AG04450 (cell line): ENCODE measurements around the gene FITM2. TPM values are rescaled to one million over a fixed set of nuclear protein-coding genes. Genes with fewer than 3 reads are reported as not detected.

Source experiments
- CTCF ChIA-PET: fragments of 300-600, 350-600 bp; formaldehyde crosslinking; extraction: SDS; loops from one replicate; lab custom pipeline; 2022; ENCODE audit warnings: antibody characterized with exemption, inconsistent platforms; lab: Charles Lee
- POLR2A ChIA-PET: fragments of 350-600 bp; formaldehyde crosslinking; extraction: SDS; loops from one replicate; lab custom pipeline; 2021; ENCODE audit warnings: antibody characterized with exemption, inconsistent platforms; lab: Yijun Ruan, JAX
- DNase-seq: peaks from one replicate; pipeline ENCODE4 v3.0.0-alpha.2; 2011; ENCODE audit warnings: low read depth, low spot score
- H3K27ac ChIP-seq: one replicate; pipeline ENCODE4 v1.5.1; 2012; ENCODE audit warnings: low read depth, low read length, control low read depth
- H3K27me3 ChIP-seq: one replicate; pipeline ENCODE4 v1.6.0; 2012; ENCODE audit warnings: low read length; ENCODE audit not compliant: control insufficient read depth, insufficient read depth
- H3K4me3 ChIP-seq: 2 replicates; pipeline ENCODE4 v1.5.1; 2011; ENCODE audit warnings: mild to moderate bottlenecking, low read depth, low read length, control low read depth
- H3K9me3 ChIP-seq: 2 replicates; pipeline ENCODE4 v1.5.1; 2012; ENCODE audit warnings: low read length; ENCODE audit not compliant: control insufficient read depth, insufficient read depth
- CTCF ChIP-seq: IDR thresholded peaks from 2 replicates; pipeline ENCODE4 v1.5.1; 2011; ENCODE audit warnings: low read depth, low read length, control low read depth, inconsistent platforms
- polyA plus RNA-seq: library from polyadenylated mRNA; depleted of rRNA; stranded (reverse); fragments of >200 nt; gene quantifications from 2 replicates; pipeline ENCODE4 v1.2.3, GENCODE V29; 2011

FITM2 gene
- polyA plus RNA-seq, 1 experiment, result 4.4 TPM

DNA sequence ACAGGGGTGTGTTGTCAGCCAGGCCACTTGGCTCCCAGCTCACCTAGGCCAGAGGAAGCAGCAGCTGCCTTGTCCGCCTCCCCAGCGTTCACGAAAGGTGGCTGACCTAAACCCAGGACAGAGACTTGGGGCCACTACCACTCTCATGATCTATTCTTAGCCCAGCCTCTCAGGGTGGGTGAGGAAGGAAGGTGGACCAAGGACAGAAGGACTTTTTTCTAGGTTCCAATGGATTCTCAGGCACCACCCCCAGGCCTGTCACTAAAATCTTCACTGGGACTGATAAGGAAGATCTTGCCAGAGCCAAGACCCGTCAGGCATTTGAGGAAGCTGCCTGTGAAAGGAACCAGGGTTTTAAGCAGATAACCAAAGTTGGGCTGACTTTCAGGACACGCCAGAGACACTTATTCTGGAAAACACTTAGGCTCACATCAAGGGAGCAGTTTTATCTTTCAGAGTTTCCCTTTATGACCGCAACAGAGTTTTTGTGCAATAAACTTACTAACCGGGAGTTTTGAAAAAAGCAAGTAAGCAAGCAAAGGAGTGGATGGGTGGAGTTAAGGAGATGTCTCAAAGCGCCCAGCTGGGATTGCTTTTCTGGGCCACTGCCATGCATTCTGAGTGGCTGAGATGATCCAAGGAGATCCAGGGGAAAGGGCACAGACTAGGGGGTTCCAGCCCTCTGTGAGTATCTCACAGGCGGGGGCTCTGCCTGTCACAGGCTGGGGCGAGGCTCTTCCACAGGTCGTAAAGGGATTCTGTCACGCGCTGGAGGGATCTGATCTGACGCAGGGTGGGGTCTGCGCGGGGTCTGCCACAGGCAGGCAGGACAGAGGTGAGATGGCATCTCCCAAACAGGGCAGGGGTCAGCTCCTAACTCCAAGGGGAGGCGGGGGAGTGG, 989 bp downstream of the FITM2 start:
- POLR2A ChIA-PET, result interaction anchor here (1.5 to 1.6 kb wide), 2 partner anchors 91 to 93 kb away, joined by 3 read pairs; no protein-coding TSS in a partner anchor

GRCh38 chr20:44306927-44307326, 4.1 kb downstream of the FITM2 start:
- DNase-seq, result no peak
- no peaks in the 10 kb centered on the region for H3K27me3 ChIP-seq
- H3K27ac ChIP-seq, result no peak overlapping the region
- CTCF ChIA-PET, result interaction anchor here (10.3 kb wide), 1 partner anchor 91 kb away, joined by 287 read pairs; no protein-coding TSS in a partner anchor
- H3K9me3 ChIP-seq, result peaks cover 6% of the 10 kb centered on the region; the same call in 1 of the 2 replicates
- H3K4me3 ChIP-seq, result no peak overlapping the region
- TF ChIP-seq CTCF, result no peak
- POLR2A ChIA-PET, result no interaction called here

More for the DNA sequence above, 989 bp downstream of the FITM2 start:
- peak; percentile 26 for DNase-seq
- H3K4me3 ChIP-seq, result peak overlapping the region; percentile 99
- CTCF ChIA-PET, result interaction anchor here (0.8 to 10.3 kb wide), 20 partner anchors 10 to 193 kb away, joined by 4 to 287 read pairs (median 8); partner anchors contain the start of genes GDAP1L1, OSER1 and TTPAL
- no peaks in the 10 kb centered on the region for H3K27me3 ChIP-seq
- TF ChIP-seq CTCF, result no peak
- peaks cover 6% of the 10 kb centered on the region; the same call in 1 of the 2 replicates for H3K9me3 ChIP-seq
- H3K27ac ChIP-seq, result peak overlapping the region; percentile 31

DNA sequence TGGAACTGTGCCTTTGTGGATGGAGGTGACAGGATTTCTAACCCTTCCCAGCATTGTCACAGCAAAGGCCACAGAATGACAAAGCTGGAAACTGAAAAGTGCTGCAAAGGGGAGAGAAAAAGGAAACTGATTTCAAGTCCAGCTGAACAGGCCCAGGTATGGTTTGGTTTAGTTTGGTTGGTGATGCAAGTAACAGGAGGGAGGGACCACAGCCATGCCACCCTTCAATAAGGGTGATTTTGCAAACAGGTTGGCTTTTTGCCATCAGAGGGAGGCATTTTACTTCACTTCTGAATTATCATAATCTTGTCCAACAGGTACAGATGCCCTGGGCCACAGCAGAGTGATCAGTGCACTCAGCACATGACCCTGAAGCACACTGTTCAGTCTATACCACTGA, 6.6 kb downstream of the FITM2 start:
- no peak for TF ChIP-seq CTCF
- H3K27ac ChIP-seq, result no peak overlapping the region
- no peak overlapping the region for H3K4me3 ChIP-seq
- H3K27me3 ChIP-seq, result no peaks in the 10 kb centered on the region
- H3K9me3 ChIP-seq, result no peaks in the 10 kb centered on the region; the same call in 1 of the 2 replicates
- DNase-seq, result no peak
- ChIA-PET POLR2A (no interaction called here), CTCF (interaction anchor here (1.2 kb wide), 1 partner anchor 91 kb away, joined by 3 read pairs; no protein-coding TSS in a partner anchor)

DNA sequence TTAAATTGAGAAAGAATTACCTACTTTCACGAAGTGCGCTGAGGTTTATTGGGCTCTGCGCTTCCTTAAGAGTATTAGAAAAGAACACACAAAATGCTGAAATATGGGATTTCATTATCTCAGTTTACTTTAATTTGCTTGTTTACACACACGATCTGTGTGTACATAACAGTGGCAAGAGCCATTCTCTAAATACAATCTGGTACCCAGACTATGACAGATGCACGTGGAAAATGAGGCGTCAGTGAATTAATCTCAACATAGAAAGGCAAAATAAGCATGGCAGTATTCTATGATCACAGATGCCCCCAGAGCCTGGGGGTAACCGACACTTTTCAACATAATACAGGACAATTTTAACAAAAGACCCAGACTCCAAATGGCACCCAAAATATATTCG, 8.3 kb downstream of the FITM2 start:
- H3K4me3 ChIP-seq, result no peak overlapping the region
- H3K27ac ChIP-seq, result no peak overlapping the region
- ChIA-PET CTCF (interaction anchor here (1.8 kb wide), 1 partner anchor 85 kb away, joined by 4 read pairs; no protein-coding TSS in a partner anchor), POLR2A (no interaction called here)
- DNase-seq, result no peak
- no peak for TF ChIP-seq CTCF
- no peaks in the 10 kb centered on the region for H3K27me3 ChIP-seq
- no peaks in the 10 kb centered on the region; the same call in 1 of the 2 replicates for H3K9me3 ChIP-seq
